DMS53 treated with DMSO at 0.1 percent for 48 hours (cell line): ENCODE data around the gene SPDYE1.

ENCODE experiments used
- DNase-seq: peaks from one replicate; lab custom pipeline; 2025; ENCODE audit not compliant: unreplicated experiment; lab: John Stamatoyannopoulos, UW

SPDYE1 gene

GRCh38 chr7:44042221-44042620 lies 44.5 kb downstream of the SPDYE1 start:
- no peak for DNase-seq

- peak; percentile 63 for DNase-seq
Measured at GRCh38 chr7:44043902-44044301, 46.2 kb downstream of the SPDYE1 start.

DNA sequence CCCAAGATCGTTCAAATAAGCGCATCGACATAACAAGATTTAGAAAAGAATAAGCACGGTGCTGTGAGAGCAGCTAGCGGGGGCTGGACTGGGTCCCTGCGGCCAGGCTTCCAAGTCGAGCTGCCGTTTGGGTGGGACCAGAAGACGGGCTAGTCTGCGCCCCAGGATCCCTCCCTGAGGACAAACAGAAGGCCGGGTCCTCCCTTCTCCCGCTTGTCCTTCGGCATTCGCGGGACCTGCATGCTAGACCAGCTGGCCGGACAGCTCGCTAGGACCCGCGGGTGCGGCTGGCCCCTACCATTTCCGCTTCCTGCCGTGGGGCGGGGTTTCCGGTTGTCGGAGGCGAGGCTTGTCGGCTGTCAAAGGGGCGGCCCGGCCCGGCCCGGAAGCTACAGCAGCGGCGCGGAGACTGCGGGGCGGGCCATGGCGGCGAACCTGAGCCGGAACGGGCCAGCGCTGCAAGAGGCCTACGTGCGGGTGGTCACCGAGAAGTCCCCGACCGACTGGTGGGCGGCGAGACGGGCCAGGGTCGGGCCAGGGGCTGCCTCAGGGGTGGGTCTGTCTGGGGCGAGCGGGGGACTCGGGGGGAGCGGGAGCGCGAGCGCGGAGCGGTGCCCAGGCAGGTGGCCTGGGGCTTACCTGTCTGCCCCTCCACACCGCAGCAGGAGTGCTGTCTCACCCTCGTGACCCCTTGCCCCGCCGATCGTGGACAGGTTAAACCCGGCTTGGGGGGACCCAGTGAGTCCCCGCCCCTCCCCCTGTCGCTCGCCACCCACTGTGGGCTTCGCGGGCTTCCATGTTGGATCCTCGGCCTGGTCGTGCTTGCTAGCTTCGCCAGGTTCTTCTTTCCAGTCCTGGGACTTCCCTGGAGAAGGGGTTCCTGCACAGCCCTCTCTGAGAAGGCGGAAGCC lies 46.9 kb downstream of the SPDYE1 start, which contains the start of gene DBNL:
Gene DBNL, plus strand, starts transcription at position 388 of the 911 bp plus-strand sequence. Its CDS starts 36 bp downstream, at position 424.
- DNase-seq, result peak; percentile 87

- no peak for DNase-seq
Measured at GRCh38 chr7:44045226-44046014, 47.7 kb downstream of the SPDYE1 start.

DNA sequence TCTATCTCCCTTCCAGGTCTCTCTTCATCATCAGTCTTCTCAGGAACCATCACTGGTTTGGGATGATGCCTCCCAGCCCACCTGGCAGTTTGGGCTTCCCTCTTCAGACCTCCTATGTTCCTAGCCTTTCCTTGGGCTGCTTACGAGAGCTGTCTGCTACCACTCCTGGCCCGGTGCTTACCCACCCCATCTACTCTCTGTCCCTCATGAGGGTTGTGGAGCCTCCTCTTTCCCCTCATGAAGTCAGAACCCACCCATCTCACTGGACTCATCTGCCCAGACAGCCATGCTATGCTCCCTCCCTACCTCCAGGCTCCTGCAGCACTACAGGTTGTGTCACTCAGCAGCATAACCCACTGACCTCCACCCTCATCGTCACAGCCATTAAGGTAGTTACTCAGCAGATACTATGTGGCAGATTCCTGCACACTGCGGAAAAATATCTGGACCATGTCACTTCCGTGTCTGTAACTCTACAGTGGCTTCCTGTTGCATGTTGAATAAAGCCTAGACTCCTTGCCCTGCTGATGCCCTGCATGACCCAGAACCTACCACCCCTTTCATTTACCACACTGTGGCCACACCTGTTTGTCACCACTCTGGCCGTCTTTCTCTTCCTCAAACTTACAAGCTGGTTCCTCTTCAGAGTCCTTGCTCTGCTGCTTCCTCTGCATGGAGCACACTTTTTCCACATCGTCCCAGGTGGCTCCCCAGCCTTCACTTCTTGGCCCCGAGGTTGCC lies 48.8 kb downstream of the SPDYE1 start:
- DNase-seq, result no peak

- no peak for DNase-seq
Measured at GRCh38 chr7:44048031-44048795, 50.5 kb downstream of the SPDYE1 start.

DNA sequence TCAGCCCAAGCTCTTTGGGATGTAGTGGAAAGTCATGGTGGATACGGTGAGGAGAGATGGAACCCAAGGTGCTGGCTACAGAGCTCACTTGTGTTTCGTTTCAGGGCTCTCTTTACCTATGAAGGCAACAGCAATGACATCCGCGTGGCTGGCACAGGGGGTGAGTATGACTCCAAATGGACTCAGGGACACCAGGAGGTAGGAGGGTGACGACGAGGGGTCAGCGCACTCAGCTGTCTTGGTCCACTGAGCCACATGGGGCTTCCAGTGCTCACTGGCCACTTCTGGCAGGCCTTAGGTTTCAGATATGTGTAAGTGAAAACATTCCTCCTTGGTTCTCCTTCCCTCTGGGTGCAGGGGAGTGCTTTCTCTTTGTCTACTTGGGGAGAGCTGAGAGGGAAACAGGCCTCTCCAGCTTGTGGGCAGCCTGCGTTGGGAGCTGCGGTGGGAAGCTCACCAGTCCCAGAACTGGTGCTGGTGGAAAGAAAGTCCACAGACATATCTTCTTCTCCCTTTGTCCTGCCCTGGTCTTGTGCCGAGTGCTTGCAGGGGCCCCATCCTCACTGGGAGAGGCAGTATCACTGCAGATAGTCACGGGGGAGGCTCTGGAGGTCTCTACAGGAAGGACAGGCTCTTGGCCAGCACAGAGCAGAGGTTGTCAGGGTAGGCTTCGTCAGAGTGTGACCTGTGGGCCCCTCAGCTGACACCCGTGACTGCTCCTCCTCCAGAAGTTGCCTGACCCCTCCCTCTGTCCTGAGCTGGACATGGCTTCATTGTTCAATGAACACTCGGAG lies 52.6 kb downstream of the SPDYE1 start:
- DNase-seq, result no peak

DNA sequence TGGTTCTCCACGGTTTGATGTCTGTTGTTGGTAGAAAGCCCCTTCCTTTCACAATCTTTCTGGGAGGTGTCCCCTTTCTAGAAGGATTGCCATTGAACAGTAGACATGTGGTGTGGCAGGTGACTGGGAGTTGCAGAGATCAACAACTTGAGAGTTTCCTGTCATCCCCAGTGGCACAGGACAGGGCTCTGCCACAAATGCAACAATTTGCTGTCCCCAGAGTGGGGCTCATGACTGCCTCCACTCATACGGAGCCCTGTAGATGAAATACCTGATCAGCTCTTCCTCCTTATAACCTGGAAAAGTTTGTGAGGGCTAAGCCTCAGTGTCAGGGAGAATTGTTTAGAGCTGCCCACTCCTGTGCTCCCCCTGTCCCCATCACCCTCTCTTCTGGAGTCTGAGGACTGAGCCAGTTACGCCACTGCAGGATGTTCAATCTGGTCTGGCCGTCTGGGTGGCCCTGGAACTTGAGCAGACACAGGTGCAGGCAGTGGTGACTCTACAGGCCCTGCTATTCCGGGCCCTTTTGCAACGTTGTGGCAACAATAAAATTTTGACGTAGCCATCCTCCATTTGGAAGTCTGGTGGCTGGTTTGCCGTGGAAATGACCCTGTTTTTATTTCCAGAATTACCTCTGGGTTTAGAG lies 53.3 kb downstream of the SPDYE1 start:
- no peak for DNase-seq

GRCh38 chr7:44051611-44052220 lies 54.0 kb downstream of the SPDYE1 start:
- DNase-seq, result no peak

GRCh38 chr7:44052771-44053365 lies 55.2 kb downstream of the SPDYE1 start:
- no peak for DNase-seq

DNA sequence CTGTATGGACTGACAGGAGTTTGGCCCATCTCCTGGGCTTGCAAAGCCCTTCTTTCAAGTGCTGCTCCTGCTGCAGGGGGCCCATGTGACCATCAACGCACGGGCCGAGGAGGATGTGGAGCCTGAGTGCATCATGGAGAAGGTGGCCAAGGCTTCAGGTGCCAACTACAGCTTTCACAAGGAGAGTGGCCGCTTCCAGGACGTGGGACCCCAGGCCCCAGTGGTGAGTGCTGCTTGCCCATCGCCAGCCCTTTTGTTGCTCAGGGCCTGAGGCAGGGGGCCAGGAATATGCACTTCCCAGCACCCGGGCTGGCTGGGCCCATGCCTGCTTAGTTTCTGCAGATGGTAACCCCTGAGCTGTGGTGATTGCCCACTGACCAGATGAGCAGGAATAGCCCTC lies 59.0 kb downstream of the SPDYE1 start:
- DNase-seq, result no peak

- DNase-seq, result no peak
Measured at GRCh38 chr7:44057181-44057848, 59.6 kb downstream of the SPDYE1 start.

GRCh38 chr7:44057849-44058758 lies 60.4 kb downstream of the SPDYE1 start:
- no peak for DNase-seq

GRCh38 chr7:44058759-44059218 lies 61.1 kb downstream of the SPDYE1 start:
- no peak for DNase-seq

DNA sequence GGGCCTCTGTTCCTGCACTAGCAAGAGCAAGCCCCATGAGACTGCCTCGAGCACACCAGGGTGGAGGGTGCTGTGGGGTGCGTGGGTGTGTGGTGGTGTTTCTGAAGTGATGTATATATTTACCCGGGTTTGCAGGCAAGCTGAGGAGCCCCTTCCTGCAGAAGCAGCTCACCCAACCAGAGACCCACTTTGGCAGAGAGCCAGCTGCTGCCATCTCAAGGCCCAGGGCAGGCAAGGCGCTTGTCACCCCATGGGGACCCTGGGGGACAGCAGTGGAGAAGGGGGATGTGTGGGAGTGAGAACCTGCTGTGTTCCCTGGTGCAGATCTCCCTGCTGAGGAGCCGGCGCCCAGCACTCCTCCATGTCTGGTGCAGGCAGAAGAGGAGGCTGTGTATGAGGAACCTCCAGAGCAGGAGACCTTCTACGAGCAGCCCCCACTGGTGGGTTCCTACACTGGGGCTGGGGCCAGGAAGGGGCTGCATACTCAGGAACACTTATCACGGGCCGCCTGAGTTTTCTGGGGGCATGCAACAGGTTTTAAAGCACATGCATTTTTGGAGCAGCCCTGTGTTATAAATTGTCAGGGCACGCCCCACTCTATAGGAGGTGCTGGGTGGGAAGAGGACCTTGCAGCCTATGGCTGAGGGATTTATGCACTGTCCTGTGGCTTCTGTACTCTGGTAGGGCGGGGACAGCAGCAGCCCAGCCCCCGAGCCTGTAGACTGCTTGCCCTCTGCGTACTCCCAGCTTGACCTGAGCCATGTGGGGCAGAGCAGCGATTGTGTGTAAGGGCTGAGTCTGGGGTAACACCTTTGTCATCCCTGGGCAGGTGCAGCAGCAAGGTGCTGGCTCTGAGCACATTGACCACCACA lies 61.8 kb downstream of the SPDYE1 start:
- DNase-seq, result no peak
